Measurements from ENCODE around the gene CCIN.

DNA sequence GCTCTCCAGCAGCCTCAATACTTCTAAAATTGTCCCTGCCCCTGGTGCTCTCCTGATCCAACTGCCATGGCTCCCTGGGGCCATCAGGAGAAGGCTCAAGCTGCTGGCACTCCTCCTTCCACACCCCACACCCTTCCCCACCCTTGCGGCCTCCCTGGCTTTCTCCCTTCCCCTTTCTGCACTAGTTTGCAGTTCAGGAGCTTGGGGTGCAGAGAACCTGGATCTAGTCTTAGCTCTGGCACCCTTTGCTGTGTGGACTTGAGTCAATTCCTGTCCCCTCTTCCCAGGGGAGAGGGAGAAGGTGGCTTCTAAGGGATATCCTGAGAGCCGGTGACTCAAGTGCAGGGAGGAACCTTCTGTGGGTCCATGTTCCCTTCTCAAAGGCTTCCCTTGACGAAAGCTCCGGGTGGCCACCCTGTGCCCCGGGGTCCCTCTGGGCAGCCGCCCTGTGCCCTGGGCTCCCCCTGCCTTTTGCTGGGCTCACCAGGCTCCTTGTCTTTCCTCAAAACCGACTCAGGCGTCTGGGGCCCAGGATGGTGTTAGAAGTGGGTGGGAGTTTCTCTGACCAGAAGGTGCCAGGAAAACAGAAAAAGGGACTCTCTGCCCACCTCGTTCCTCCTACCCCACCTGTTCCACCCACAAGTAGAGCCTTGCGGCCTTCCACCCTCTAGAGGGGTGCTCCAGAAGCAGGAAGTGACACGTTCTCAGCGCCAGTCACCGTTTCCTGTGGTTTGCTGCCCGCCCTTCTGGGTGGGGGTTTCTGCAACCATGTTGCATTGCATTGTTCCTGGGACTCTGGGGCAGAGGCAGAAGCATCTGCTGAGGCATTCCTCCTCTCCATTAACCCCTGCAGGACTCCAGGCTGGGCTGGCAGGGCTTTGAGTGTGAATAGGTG is 17.6 kb upstream of the CCIN start:
- TF ChIP-seq, protein P1, sequence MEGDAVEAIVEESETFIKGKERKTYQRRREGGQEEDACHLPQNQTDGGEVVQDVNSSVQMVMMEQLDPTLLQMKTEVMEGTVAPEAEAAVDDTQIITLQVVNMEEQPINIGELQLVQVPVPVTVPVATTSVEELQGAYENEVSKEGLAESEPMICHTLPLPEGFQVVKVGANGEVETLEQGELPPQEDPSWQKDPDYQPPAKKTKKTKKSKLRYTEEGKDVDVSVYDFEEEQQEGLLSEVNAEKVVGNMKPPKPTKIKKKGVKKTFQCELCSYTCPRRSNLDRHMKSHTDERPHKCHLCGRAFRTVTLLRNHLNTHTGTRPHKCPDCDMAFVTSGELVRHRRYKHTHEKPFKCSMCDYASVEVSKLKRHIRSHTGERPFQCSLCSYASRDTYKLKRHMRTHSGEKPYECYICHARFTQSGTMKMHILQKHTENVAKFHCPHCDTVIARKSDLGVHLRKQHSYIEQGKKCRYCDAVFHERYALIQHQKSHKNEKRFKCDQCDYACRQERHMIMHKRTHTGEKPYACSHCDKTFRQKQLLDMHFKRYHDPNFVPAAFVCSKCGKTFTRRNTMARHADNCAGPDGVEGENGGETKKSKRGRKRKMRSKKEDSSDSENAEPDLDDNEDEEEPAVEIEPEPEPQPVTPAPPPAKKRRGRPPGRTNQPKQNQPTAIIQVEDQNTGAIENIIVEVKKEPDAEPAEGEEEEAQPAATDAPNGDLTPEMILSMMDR (IDR thresholded peaks at IDR 0.05): no peak
- TF ChIP-seq EP300 (IDR thresholded peaks at IDR 0.05) (no peak), CBX8 (IDR thresholded peaks at IDR 0.05) (no peak), POLR2A (IDR thresholded peaks at IDR 0.05; ENCODE audit: low read length) (no peak), RCOR1 (IDR thresholded peaks at IDR 0.05; ENCODE audit: low read depth, low read length) (no peak), RFX5 (IDR thresholded peaks at IDR 0.05) (no peak), ZSCAN20 (CRISPR knock-in tag; IDR thresholded peaks at IDR 0.05) (no peak), SMC3 (IDR thresholded peaks at IDR 0.05) (no peak), TP53 (CRISPR knock-in tag; IDR thresholded peaks at IDR 0.05) (no peak)
- TF ChIP-seq, protein P2, sequence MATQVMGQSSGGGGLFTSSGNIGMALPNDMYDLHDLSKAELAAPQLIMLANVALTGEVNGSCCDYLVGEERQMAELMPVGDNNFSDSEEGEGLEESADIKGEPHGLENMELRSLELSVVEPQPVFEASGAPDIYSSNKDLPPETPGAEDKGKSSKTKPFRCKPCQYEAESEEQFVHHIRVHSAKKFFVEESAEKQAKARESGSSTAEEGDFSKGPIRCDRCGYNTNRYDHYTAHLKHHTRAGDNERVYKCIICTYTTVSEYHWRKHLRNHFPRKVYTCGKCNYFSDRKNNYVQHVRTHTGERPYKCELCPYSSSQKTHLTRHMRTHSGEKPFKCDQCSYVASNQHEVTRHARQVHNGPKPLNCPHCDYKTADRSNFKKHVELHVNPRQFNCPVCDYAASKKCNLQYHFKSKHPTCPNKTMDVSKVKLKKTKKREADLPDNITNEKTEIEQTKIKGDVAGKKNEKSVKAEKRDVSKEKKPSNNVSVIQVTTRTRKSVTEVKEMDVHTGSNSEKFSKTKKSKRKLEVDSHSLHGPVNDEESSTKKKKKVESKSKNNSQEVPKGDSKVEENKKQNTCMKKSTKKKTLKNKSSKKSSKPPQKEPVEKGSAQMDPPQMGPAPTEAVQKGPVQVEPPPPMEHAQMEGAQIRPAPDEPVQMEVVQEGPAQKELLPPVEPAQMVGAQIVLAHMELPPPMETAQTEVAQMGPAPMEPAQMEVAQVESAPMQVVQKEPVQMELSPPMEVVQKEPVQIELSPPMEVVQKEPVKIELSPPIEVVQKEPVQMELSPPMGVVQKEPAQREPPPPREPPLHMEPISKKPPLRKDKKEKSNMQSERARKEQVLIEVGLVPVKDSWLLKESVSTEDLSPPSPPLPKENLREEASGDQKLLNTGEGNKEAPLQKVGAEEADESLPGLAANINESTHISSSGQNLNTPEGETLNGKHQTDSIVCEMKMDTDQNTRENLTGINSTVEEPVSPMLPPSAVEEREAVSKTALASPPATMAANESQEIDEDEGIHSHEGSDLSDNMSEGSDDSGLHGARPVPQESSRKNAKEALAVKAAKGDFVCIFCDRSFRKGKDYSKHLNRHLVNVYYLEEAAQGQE (IDR thresholded peaks at IDR 0.05): no peak
